GM18870 (cell line): ENCODE measurements around the gene CX3CL1.
"Not testable (repeated sequence)": the region's sequence is repeated elsewhere in the genome, so short reads cannot be mapped to it uniquely, and the experiment has no call there.

Source experiments
- ATAC-seq: cut with Tn5 transposase; IDR thresholded peaks from one replicate; pipeline ENCODE4 v1.9.1; 2021; ENCODE audit warnings: moderate library complexity; ENCODE audit not compliant: unreplicated experiment

The CX3CL1 gene

DNA sequence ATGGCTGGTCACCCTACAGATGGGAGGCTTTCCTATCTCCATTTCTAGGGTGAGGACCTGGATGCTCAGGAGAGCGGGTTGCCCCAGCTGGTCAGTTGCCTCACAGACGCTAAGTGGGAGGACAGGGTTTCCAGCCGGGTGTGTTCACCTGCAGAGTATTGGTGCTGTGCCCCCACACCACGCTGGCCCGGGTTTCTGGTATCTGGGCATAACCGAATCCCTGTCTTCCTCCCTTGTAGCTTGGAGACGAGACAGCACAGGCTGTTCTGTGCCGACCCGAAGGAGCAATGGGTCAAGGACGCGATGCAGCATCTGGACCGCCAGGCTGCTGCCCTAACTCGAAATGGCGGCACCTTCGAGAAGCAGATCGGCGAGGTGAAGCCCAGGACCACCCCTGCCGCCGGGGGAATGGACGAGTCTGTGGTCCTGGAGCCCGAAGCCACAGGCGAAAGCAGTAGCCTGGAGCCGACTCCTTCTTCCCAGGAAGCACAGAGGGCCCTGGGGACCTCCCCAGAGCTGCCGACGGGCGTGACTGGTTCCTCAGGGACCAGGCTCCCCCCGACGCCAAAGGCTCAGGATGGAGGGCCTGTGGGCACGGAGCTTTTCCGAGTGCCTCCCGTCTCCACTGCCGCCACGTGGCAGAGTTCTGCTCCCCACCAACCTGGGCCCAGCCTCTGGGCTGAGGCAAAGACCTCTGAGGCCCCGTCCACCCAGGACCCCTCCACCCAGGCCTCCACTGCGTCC is 9.7 kb downstream of the CX3CL1 start:
- no peak for ATAC-seq

DNA sequence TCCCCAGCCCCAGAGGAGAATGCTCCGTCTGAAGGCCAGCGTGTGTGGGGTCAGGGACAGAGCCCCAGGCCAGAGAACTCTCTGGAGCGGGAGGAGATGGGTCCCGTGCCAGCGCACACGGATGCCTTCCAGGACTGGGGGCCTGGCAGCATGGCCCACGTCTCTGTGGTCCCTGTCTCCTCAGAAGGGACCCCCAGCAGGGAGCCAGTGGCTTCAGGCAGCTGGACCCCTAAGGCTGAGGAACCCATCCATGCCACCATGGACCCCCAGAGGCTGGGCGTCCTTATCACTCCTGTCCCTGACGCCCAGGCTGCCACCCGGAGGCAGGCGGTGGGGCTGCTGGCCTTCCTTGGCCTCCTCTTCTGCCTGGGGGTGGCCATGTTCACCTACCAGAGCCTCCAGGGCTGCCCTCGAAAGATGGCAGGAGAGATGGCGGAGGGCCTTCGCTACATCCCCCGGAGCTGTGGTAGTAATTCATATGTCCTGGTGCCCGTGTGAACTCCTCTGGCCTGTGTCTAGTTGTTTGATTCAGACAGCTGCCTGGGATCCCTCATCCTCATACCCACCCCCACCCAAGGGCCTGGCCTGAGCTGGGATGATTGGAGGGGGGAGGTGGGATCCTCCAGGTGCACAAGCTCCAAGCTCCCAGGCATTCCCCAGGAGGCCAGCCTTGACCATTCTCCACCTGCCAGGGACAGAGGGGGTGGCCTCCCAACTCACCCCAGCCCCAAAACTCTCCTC is 10.4 kb downstream of the CX3CL1 start:
- ATAC-seq, result no peak

DNA sequence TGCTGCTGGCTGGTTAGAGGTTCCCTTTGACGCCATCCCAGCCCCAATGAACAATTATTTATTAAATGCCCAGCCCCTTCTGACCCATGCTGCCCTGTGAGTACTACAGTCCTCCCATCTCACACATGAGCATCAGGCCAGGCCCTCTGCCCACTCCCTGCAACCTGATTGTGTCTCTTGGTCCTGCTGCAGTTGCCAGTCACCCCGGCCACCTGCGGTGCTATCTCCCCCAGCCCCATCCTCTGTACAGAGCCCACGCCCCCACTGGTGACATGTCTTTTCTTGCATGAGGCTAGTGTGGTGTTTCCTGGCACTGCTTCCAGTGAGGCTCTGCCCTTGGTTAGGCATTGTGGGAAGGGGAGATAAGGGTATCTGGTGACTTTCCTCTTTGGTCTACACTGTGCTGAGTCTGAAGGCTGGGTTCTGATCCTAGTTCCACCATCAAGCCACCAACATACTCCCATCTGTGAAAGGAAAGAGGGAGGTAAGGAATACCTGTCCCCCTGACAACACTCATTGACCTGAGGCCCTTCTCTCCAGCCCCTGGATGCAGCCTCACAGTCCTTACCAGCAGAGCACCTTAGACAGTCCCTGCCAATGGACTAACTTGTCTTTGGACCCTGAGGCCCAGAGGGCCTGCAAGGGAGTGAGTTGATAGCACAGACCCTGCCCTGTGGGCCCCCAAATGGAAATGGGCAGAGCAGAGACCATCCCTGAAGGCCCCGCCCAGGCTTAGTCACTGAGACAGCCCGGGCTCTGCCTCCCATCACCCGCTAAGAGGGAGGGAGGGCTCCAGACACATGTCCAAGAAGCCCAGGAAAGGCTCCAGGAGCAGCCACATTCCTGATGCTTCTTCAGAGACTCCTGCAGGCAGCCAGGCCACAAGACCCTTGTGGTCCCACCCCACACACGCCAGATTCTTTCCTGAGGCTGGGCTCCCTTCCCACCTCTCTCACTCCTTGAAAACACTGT is 11.3 kb downstream of the CX3CL1 start:
- no peak for ATAC-seq

DNA sequence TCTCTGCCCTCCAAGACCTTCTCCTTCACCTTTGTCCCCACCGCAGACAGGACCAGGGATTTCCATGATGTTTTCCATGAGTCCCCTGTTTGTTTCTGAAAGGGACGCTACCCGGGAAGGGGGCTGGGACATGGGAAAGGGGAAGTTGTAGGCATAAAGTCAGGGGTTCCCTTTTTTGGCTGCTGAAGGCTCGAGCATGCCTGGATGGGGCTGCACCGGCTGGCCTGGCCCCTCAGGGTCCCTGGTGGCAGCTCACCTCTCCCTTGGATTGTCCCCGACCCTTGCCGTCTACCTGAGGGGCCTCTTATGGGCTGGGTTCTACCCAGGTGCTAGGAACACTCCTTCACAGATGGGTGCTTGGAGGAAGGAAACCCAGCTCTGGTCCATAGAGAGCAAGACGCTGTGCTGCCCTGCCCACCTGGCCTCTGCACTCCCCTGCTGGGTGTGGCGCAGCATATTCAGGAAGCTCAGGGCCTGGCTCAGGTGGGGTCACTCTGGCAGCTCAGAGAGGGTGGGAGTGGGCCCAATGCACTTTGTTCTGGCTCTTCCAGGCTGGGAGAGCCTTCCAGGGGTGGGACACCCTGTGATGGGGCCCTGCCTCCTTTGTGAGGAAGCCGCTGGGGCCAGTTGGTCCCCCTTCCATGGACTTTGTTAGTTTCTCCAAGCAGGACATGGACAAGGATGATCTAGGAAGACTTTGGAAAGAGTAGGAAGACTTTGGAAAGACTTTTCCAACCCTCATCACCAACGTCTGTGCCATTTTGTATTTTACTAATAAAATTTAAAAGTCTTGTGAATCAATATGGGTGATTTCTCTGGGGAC is 12.2 kb downstream of the CX3CL1 start:
- no peak for ATAC-seq

DNA sequence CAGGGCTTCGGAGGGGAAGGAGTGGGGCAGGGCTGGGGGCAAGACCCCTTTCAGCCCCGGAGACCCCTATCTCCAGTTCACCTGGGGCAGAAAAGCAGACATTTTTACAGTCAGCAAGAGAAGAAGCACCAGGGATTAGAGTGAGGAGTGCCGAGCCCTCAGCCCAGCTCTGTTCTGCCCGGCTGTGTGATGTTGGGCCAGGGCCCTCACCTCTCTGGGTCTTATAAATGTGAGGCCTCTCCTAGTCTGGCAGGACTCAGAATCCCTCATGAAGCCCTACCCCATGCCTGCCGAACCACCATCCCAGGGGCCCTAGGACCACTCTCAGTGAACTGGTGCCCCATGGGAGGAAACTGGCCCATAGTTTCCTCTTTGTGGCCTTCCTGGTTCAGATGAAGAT is 12.8 kb downstream of the CX3CL1 start:
- ATAC-seq, result no peak

DNA sequence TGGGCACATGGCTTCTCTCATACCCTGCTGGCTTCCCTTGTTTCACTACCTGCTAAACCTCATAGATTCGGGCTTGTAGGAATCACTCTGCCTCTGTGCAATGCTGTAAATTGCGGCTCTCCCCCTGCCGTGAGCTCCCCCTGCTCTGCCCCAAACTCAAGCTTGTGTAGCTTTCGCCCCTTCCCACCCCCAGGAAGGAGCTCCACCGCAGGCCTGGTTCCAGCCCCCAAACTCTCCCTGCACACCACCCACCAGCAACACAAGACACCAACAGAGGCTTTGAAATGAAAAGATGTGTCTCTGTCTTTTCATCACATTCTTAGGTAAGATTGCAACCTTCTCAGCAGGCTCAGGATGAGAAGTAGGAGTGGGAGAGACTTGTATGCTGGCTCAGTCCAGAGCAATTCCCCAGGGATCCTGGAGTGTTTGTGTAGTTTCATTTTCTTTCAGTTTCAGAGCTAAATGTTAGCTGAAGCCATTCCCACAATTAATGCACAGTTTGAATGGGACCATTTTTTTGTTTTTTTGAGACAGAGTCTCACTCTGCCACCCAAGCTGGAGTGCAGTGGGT is 14.2 kb downstream of the CX3CL1 start:
- ATAC-seq, result no peak

DNA sequence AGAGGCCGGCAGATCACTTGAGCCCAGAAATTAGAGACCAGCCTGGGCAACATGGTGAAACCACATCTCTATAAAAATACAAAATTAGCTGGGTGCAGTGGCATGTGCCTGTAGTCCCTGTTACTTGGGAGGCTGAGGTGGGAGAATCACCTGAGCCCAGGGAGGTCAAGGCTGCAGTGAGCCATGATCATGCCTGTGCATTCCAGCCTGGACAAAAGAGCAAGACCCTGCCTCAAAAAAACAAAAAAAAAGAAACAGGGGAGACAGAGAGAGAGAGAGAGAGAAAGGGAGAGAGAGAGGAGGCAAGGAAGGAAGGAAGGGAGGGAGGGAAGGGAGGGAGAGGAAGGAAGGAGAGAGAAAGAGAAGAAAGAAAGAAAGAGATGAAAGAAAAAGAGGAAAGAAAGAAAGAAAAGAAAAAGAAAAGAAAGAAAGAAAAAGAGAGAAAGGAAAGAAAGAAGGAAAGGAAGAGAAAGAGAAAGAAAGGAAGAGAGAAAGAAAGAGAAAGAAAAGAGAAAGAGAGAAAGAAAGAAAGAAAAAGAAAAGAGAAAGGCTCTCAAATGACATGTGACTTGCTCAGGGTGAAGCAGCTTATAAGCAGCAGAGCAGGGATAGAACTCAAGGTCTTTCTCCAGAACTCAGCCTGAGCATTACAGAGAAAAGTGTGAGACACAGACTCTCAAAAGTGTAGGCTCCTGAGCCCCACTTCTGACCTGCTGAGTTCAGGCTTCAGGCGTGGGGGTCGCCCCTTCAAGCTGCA is 15.5 kb downstream of the CX3CL1 start:
- ATAC-seq, result no peak

DNA sequence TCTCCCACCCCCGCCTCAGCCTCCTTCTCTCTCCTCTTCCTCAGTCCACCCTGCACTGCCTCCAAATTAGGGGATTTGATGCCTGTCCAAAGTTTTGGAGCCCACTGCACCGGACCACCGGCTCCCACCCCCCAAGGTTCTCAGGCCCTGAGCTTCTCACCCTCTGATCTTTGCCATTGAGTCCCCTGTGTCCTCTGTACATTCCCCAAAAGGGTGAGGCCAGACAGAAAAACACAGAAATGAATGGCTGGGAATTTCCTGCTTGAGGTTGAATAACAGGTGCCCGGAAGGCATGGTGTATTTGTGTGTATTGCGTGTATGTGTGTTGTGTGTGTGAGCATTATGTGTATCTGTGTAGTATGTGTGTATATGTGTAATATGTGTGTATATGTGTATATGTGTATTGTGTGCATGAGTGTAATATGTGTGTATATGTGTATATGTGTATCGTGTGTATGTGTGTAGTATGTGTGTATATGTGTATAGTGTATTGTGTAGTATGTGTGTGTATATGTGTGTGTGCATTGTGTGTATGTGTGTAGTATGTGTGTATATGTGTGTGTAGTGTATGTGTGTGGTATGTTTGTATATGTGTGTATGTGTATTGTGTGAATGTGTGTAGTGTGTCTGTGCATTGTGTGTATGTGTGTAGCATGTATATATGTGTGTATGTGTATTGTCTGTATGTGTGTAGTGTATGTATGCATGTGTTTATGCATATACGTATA is 16.2 kb downstream of the CX3CL1 start:
- ATAC-seq, result no peak

DNA sequence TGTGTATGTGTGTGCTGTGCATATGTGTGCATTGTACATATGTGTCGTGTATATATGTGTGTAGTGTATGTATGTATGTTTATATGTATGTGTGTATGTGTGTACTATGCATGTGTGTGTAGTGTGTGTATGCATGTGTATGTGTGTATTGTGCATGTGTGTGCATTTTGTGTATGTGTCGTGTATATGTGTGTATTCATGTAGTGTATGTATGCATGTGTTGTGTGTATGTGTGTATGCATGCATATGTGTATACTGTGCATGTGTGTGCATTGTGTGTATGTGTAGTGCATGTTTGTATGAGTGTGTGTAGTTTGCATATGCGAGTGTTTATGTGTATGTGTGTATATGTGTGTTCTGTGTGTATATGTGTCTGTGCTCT is 16.8 kb downstream of the CX3CL1 start:
- ATAC-seq, result no peak

DNA sequence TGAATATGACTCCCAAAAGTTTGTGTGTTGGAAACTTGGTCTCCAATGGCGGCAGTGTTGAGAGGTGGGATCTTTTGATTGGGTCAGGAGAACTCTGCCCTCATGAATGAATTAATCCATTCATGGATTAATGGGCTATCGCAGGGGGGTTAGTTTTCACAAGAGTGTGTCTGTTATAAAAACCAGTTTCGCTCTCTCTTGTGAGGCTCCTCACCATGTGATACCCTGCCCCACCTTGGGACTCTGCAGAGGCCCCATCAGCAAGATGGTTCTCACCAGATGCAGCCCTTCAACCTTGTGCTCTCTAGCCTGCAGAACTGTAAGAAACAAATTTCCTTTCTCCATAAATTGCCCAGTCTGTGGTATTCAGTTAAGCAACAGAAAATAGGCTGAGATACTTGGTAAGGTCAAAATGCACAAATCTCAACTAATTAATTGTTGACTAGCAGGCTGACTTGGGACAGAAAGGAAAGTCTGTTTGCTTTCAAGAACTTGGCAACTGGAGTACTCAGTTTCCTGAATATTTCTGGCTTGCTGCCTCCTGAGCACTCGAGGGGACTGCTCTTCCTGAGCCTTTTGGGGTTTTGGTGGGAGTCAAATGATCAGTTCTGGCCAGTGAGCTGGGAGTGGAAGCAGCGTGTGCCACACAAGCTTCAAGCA is 18.5 kb downstream of the CX3CL1 start:
- no peak for ATAC-seq

DNA sequence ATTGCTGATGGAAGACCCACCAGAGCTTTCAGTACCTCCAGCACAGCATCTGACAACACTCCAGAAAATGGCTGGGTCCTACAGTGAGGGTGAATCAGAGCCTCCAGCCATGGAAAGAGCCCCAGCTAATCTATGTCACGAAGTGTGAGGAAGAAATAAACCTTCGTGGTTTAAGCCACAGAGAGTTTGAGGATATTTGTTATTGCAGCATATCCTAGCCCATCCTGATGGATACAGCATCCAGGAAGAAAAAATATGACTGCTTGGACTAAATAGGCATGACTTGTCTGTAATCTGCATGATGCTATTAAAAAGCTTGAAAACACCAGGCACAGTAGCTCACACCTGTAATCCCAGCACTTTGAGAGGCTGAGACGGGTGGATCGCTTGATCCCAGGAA is 19.0 kb downstream of the CX3CL1 start:
- ATAC-seq, result no peak

DNA sequence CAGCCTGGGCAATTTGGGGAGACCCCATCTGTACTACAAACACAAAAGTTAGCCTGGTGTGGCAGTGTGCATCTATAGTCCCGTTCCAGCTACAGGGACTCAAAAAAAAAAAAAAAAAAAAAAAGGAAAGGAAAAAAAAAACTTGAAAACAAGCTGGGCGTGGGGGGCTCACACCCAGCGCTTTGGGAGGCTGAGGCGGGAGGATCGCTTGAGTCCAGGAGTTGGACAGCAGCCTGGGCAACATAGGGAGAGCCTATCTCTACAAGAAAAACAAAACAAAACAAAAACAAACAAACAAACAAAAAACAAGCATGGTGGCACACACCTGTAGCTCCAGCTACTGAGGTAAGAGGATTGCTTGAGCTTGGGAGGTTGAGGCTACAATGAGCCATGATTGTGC is 19.4 kb downstream of the CX3CL1 start:
- no peak for ATAC-seq

DNA sequence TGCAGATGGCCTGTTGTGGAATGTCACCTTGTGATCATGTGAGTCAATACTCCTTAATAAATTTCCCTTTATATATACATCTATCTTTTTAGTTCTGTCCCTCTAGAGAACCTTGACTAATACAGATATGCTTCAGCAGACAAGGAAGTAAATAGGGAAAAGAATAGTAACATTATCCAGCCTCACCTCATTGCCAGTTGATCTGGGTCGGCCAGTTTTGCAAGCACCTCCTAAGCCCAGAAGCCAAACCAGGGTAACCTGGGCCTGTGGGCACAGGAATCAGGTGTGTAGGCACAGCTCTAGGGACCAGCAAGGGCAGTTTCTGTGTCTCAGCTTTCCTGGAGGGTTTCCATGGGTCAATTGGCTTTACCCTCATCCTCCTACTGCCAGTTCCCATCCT is 20.4 kb downstream of the CX3CL1 start:
- no peak for ATAC-seq

DNA sequence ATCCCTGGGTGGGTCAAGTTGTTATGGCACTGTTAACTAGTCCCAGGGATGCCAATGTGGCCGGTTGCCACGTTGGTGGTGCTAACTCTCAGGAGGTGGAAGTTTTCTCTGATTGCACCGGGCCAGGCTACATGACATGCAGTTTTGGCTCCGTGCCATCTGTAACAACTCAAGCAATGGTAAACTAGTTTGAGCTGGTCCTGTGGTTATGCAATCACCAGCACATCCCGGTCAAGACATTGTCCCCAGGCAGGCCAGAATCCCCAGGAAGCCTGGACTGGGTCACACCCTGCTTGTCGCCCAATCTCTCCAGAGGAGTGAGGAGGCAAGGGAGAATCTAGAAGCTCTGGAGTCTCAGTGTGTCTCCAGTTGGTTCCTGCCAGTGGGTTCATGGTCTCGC is 22.2 kb downstream of the CX3CL1 start:
- no peak for ATAC-seq

DNA sequence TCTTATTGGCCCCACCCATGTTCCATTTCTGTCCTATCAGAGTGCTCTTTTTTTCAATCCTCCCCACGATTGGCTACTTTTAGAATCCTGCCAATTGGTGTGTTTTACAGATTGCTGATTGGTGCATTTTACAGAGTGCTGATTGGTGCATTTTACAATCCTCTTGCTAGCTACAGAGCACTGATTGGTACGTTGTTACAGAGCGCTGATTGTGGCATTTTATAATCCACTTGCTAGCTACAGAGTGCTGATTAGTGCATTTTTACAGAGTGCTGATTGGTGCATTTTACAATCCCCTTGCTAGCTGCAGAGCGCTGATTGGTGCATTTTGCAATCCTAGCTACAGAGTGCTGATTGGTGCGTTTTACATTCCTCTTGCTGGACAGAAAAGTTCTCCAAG is 22.7 kb downstream of the CX3CL1 start:
- no peak for ATAC-seq

DNA sequence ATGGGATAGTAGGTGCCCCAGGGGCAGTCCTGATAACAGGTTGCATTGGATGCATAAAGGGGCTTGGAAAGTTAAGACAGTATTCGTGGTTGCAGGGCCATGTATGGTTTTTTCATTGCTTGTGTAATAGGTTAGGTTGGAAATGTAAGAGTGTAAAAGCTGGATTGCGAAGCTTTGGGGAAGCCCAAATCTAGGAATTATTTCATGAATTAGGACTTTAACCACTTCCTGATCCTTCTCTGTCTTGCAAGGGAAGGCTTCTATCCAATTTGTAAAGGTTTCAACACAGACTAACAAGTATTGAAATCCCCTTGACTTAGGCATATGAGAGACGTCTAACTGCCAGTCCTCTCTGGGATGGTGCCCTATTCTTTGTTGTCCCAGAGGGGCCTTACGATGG is 24.5 kb downstream of the CX3CL1 start:
- no peak for ATAC-seq

DNA sequence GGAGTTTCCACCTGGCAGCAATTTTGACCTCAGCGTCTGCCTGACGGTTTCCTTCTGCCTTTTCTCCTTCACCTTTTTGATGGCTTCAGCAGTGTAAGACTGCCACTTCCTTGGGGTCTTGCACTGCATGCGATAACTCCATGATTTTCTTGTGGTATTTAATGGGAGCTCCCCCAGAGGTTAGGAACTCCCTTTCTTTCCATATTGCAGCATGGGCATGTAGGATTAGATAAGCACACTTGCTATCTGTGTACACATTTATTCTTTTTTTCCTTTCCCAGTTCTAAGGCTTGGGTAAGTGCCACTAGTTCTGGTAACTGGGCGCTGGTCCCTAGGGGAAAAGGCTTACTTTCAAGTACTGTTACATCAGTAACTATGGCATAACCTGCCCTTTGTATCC is 25.2 kb downstream of the CX3CL1 start:
- not testable (repeated sequence) for ATAC-seq

DNA sequence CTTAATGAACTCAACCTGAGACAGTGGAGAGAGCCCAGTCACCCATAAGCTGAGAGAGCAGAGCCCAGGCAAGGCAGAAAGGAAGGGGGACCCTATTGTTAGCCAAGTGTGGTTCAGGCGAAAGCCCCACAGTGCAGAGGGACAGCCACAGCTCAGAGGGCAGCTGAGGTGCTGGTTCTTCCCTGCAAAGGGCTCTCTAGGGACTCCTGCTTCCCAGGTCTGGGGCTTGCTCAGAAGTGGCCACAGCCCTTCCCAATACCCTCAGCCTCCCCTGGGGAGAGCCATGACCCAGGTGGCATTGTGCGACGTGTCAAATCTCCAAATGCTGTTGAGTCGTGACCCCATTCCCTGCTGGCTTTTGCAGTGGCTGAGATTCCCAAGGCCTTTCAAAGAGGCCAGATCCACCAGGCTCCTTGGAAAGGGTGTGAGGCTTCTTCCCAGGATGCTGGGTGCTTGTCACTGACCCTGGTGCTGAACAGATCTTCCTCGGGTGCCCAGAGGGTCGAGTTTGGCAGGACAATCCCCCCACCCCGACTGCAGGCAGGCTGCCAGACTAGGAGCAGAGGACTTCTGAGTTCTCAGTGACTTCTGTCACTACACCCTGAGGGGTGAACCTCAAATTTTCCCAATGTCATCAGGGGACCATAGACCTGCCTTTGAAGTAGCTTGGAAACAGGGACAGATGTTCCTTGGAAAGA is 29.8 kb downstream of the CX3CL1 start:
- ATAC-seq, result no peak
